GM18907 (cell line): ENCODE measurements around the gene SNTG2.
"Not testable (repeated sequence)": the region's sequence is repeated elsewhere in the genome, so short reads cannot be mapped to it uniquely, and the experiment has no call there.

Experiments used
- ATAC-seq: cut with Tn5 transposase; IDR thresholded peaks from one replicate; pipeline ENCODE4 v1.9.1; 2021; ENCODE audit warnings: mild to moderate bottlenecking, moderate library complexity; ENCODE audit not compliant: unreplicated experiment

Gene SNTG2

DNA sequence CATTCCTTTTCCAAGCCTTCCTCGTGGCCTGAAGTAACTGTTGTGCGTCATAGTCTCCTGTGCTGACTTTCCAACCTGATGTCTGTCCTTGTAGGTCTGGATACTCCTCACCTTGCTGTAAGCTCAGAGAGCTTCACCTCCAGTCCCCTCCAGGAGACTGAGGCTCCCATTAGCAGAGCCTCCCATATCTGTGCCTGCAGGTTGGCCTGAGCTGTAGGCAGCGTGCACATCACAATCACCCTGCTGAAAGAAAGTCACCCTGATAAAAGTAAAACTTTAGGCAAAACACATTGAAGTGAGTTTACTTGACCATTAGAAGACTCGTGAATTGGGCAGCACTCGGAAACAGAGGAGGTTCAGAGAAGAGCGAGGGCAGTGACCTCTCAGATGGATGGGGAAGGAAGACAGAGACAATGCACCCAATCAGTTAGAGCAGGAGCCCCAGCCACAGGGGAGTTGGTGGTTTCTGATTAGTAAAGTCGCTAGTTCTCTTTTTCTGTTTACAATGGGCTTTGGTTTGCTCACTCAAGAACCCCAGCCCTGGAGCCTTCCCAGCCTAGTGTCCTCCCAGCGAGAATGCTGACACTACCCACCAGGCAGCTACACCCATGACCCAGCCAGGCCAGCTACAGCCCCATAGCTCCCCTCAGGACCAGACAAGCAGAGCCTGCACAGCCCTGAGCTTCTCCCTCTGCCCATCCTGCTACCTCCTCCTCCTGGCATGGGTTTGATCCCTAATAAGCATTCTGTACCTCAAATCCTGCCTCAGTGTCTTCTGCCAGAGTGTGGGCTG, 450.5 kb downstream of the SNTG2 start:
- peak; percentile 75 for ATAC-seq

DNA sequence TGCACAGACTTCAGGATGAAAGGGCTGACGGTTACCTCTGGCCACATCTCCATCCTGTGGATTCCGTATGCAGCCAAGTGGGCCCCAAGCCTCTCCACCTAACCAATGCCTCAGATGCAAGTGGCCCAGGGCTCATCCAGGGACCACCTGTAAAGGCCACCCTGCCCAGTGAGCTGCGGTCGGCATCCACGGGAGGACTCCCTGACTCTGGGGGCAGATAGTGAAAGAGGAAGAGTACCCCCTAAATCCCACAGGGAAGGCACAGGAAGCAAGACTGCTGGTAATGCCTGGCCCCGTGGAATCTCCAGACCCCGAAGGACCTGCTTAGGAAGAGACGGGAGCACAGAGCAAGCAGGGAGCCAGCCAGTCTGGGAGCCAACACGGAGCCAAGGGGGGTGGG, 451.4 kb downstream of the SNTG2 start:
- no peak for ATAC-seq

GRCh38 chr2:1403565-1403964, 452.9 kb downstream of the SNTG2 start:
- no peak for ATAC-seq

- ATAC-seq: no peak
Observed at GRCh38 chr2:1405124-1405523, 454.5 kb downstream of the SNTG2 start.

GRCh38 chr2:1405967-1406366, 455.3 kb downstream of the SNTG2 start:
- ATAC-seq: no peak

DNA sequence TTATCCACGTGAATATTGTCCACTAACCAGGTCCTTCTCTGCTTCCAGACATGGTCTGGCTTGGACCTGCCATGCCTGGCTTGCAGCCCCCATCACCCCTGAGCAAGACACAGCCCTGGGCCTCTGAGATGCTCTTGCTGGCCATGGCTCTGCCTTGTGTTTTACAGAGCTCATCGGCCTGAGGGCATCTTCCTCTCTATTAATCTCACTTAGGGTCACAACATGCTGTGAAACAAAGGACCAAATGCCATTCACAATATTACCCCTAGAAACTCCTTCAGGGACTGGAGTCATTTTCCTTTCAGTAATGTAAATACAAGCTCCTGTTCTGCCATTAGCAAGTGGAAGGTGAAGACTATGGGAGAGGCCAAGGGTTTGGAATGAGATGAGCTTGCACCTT, 455.8 kb downstream of the SNTG2 start:
- ATAC-seq: no peak

DNA sequence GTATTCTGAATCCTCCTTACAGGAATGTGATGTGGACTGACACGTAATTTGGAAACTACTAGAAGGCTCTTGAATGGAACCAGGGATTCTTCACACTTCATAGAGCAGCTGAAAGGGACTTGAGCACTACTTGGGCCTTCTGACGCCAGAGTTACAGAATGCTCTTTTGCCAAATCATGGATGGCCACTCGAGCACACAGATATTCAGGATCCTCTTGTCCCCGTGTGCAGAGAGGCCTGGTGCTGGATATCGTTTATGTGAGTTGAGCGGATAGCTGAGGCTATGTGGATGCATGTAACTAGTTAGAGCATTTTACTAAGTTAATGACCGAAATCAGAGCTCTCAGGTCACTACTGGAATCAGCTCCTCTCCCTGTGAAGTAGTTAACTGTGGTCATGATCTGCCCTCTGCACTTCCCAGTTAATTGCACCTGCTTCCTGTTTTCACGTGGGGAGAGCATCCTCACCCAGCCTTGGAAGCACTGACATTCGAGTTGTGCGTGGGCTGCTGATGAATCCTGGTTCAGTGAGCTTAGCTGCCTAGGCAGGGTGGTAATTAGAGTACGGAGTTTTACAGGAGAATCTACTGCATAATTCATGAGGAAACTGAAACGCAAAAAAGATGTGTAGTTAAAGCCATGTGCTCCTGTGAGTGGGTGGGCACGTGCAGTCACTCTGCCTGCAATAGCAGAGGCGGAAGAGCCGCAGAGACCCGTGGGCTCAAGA, 457.5 kb downstream of the SNTG2 start:
- no peak for ATAC-seq

DNA sequence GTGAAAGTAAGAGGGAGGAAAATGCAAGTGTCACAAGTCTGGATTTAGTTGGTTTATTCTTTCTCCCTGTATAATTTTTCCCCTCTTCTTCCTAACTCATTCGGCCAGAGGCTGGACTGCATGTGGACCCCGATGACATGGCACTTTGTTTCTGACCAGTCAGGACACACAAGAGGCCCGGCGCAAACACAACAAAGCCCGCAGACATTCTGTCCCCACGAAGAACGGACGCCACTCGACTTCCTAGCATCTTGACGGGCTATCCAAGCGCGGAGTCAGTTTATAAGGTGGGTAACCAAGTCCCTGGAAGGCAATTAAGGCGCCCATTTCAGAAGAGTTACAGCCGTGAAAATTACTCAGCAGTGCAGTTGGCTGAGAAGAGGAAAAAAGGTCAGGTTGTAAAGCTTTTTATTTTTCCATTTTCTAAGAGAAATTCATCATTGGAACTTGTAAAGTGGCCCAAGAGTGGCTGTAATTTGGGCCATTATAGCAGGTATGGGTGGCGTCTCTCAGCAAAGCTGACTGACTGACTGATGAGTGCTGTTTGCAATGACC, 462.6 kb downstream of the SNTG2 start, which contains the start of gene TPO:
Gene TPO, plus strand, starts transcription at position 308 of the 555 bp plus-strand sequence. CDS start 946 bp downstream, outside the sequence.
- no peak for ATAC-seq

DNA sequence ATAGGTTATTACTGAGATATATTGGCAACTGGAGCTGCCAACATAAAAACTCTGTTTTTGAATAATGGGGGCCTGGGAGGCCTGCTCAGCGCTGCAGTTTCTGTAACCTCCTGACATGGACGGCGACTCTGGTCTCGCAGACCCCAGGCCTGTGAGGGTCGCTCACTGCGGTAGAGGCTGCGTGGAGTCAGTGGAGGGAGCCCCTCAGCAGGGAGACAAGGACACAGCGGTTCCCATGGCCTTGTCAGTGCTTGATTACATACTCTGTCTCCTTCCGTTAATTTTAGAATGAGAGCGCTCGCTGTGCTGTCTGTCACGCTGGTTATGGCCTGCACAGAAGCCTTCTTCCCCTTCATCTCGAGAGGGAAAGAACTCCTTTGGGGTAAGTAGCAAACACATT, 463.5 kb downstream of the SNTG2 start:
- ATAC-seq: no peak

DNA sequence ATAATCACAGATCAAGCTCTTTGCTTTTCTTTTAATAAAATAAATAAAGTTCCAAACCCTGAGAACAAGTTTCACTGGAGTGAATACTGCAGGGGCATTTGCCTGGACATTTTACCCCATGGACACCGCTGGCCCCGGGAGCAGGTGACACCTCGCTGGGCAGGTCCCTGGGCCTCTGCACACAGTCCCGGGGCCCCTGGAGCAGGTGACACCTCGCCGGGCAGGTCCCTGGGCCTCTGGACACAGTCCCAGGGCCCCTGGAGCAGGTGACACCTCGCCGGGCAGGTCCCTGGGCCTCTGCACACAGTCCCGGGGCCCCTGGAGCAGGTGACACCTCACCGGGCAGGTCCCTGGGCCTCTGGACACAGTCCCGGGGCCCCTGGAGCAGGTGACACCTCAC, 464.3 kb downstream of the SNTG2 start:
- ATAC-seq: not testable (repeated sequence)

- no peak for ATAC-seq
Observed at GRCh38 chr2:1415501-1415900, 464.9 kb downstream of the SNTG2 start.
